ENCODE data around the gene CDH6.
A peak's percentile ranks its signal among the peaks of the same experiment; 100 is the strongest.

Gene CDH6

DNA sequence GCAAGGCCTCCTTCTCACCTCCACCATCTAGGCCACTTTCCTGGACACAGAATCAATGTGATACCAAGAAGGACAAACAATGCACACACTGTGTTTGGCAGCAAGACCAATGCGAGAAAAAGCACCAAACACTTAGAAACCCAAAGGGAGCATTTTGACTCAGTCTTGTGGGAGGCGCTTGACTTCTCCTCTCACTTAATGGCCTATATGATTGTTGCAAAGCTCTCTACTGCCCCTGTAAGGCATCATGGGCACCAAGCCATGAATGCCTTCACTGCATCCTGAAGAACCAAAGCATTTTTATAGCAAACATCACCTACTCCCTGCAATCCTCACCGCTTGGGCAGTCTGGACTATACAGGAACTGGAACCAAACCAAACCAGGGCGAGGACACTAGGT lies 57.5 kb downstream of the CDH6 start:
- no peak for DNase-seq (ENCODE audit: low read depth)

DNA sequence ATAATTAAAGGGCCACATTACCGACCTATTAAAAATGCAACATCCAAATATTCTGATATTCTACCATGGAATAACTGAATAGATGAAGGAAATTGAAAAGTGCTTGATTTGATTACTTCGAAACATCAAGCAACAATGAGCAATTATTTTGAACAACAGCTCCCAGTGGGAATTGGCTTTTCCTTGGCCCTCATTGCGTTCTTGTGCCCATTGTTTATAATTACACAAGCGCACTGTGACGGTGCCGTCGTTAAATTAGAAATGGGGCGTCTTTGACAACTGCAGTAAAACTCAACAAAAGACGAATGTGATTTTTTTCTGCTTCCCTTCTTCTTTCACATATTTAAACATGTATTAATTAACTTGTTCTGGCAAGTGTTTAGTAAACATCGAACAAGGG lies 61.6 kb downstream of the CDH6 start:
- no peak for DNase-seq (ENCODE audit: low read depth)

DNA sequence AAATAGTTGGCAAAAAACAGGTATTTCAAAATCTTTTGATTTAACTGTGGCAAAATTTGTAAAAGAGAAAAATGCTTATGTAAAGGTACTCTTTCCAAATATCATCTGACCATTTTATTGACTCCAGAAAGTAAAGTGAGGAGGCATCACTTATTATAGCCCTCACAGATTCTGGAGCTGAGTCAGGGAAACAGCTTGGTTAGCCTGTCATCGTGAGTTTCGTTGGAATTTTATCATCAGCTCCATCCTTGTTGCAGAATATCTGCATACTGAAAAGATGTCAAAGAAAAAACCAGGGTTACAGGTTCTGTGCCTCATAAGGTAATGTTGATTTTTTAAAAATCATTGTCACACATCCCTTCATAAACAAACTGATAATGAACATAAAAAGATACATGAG lies 74.8 kb downstream of the CDH6 start:
- no peak for DNase-seq (ENCODE audit: low read depth)

DNA sequence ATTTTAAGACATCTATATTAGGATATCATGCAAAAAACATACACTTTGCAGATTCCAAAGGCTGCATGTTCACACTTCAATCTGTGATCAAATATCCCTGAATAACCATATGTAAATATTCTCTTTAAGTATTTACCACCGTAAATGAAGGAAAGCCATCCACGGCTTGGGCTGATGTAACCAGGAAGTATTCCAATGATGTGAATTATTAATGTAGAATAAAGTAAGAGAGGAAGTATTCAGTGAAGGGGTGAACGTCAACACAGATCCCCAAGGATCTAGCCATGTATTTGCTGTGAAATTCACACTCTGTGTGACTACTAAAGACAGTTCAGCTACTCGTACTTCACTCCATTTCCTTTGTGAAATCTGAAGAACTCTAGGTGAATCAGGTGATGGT lies 75.2 kb downstream of the CDH6 start:
- no peak for DNase-seq (ENCODE audit: low read depth)

DNA sequence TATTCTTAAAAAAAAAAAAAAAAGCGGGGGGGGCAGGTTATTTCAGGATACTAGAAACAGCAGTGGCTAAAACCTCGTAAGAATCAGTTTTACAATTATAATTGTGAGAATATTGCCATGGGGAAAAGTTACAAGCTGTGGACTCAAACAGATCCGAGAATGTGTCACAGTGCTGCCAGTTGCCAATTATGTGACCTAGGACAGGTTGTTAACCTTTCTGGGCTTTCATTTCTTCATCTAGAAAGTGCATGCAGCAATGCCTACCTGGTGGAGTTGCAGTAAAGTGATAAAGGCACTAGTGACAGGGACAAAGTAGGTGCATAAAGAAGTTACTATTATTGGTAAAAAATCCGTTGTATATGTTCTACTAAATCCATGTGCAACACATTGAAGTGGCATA lies 75.8 kb downstream of the CDH6 start:
- DNase-seq (ENCODE audit: low read depth), result no peak

DNA sequence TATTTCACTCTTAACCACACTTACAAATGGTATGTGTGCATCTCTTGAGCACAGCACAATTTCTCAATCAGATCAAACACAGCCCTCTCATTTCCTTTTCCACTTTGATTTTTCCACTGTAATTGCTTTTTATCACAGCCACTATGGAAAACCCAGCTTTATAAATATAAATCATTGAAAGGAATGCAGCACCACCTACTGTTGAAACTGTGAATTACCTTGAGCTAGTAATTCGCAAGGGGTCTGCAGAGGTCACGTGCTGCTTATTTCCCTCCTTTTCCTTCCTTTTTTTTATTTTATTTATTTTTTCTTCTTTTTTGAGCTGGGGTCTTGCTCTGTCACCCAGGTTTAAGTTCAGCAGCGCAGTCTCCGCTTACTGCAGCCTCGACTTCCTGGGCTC lies 76.9 kb downstream of the CDH6 start:
- DNase-seq (ENCODE audit: low read depth), result peak; percentile 15

DNA sequence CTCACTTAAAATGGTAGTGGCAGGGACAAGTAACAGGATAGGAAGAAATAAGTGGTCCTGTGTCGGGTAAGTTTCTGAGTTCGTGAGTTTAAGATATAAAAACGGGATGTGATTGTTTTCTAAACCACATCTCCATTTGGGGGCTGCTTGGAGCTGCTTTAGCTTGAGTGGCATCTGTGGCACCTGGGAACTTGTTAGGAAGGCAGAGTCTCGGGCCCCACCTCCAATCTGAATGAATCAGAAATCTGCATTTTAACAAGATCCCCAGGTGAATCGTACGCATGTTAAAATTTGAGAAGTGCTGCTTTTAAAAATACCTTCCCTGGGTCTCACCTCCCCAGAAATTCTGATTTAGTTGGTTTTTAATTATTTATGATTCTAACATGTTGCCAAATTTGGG lies 78.1 kb downstream of the CDH6 start:
- DNase-seq (ENCODE audit: low read depth), result no peak

DNA sequence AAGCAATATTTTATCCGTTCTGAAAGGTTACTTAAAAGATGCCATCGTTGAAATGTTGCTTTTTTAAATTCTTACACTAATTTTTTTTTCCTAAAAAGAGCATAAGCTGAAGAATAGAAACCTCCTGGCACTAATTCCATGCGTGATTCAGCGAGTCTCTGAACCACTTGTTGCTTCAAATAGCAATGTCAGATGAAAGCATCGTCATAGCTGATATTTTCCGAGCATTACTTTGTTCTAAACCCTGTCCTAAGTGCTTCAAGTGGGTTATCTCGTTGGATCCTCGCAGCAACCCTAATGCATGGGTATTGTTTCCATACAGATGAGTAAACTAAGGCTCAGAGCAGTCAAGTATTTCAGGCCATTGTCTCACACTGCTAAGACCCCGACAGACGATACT lies 79.7 kb downstream of the CDH6 start:
- DNase-seq (ENCODE audit: low read depth), result no peak

DNA sequence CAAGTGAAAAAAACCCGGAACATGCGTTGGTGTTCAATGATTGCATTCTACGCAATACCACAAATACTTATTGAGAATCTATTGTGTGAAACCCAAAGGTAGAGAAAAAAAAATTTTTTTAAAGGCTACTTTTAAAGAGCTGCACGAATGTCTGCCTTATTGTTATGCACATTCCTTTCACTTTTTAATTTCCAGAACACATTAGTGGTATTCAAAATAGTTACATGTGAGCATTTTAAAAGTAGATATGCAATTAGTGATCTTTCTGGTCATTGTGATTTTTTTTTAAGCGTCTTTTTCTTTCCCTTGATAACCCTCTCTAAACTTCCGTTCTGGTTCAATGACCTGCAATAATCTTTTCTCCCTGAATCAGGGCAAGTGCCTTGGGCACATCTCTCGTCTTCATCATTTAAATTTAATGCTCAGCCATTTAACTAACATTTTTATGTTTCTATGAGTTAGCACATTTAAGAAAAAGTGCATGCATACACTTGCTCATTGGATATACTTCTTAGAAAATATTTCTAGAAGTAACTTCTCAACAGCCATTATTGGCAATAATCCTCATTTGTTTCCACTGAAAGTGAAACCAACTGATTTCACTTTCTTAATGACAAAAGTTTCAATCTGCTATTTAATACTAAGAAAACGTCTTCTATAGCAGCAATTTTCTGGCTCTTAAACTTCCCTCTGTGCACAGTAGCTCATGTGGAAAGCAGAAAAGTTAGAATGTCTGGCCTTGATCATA lies 80.3 kb downstream of the CDH6 start:
- DNase-seq (ENCODE audit: low read depth), result no peak

DNA sequence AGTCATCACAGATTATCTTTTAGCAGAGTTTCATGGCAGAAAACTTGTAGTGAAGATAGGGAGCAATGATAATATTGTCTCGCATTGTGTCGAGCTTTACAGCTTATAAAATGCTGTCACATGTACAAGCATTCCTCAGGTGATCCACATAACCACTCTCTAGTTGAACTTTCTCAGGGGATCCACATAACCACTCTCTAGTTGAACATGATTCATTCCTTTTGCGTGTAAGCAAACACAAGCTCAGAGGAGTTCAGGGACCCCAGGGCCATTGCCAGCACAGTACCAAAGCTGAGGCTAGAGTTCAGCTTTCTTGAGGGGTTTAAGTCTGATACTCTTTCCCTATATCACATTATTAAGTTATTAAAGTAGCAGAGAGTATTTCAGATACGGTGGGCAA lies 86.7 kb downstream of the CDH6 start:
- no peak for DNase-seq (ENCODE audit: low read depth)

DNA sequence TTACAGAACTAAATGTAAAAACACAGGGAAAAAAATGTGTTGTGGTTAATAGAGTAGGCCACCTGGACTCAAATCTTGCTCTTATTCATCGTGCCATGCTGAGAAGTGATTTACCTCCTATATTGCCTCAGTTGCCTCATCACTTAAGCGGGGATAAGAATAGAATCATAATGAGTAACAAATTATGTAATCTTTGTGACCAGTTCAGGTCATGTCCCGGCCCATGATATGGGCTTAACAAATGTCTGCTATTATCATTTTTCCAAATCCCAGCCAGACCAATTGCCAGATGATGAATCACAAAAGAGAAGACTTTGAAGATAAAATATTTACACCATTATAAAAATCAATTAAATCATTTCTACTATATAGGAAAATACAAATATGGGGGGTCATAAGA lies 89.8 kb downstream of the CDH6 start:
- DNase-seq (ENCODE audit: low read depth), result no peak

DNA sequence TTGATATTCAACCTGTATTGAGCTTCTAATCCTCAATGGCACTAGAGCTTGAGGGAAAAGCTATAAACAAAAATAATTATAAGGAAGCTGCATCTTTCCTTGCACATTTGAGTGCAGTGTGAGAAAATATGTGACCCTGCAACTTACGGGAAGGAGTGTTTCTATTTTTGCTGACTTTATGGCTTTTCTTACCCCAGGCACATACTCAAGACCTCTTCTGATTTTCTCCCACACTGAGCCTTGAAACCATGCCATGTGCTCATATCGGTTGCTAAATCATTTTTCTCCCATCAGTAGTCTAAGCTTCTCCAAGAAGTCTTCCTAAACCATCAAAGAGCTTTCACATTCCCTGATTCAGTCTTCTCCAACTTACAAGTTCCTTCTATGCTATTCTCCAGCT lies 91.5 kb downstream of the CDH6 start:
- DNase-seq (ENCODE audit: low read depth), result no peak

DNA sequence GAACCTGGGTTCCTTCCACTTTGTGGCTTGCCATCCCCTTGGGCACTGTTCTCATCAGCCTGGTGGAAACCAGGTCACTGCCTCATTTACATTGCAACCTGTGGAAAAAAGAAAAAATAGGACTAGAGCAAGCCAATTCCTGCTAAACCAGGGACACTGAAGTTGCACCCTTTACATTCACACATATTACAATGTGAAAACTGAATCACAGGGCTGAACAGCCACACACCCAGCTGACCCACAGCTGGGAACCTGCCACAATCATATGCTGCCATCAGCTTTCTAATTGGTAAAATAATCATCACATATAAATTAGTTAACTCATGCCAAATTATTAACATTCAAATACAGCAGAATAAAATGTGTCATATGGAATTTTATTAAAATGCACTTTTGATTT lies 94.5 kb downstream of the CDH6 start:
- DNase-seq (ENCODE audit: low read depth), result no peak

DNA sequence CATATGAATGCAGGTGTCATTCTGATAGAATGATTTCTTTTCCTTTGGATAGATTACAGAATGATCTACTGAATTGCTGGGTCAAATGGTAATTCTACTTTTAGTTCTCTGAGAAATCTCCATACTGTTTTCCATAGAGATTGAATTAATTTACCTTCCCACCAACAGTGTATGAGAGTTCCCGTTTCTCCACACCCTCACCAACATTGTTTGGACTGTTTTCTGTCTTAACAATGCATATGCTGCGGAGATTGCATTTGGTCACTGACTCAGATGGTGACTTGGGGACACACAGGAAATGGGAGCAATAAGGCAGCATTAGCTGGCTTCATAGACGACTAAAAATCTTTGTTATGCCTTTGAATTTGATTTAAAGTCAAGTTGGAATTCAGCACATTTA lies 95.9 kb downstream of the CDH6 start:
- no peak for DNase-seq (ENCODE audit: low read depth)

DNA sequence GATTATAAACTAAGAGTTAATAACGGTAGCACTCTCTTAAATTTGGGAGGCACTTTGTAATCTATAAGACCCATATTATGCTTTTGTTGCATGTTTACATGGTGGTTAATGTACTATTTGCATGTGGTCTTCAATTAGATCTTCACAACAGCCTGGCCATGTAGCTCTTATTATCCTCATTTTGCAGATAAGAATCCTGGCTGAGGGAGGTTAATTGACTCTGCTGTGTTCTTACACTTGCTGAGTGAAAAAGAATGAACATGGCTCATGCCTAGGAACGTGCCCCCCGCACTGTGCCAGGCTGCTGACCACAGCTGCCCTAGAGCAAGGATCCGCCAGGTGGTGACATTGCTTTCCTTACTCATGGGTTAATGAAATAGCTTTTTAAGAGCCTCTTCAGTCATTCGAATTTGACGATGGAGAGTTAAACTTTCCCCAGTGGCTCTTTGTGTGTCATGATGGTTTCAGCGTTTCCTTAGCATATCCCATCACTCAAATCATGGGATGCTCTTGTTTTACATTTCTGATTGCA lies 97.9 kb downstream of the CDH6 start:
- DNase-seq (ENCODE audit: low read depth), result no peak

DNA sequence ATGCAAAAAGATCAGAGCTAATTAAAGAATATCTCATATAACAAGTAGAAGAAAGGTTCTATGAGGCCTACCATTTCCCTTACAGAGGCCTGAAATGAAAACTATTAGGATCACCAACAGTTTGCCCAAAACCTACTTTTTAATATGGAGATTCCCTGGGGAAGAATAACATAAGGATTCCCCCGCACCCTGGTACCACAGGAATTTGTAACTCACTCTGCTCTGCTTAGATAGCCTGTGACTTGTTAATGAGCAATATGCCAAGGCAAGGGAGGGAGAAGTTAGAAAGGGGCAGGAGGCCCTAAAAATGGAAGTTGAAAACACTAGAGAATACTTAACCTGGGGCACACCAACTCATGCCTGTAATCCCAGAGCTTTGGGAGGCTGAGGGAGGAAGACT lies 107.0 kb downstream of the CDH6 start:
- no peak for DNase-seq (ENCODE audit: low read depth)

DNA sequence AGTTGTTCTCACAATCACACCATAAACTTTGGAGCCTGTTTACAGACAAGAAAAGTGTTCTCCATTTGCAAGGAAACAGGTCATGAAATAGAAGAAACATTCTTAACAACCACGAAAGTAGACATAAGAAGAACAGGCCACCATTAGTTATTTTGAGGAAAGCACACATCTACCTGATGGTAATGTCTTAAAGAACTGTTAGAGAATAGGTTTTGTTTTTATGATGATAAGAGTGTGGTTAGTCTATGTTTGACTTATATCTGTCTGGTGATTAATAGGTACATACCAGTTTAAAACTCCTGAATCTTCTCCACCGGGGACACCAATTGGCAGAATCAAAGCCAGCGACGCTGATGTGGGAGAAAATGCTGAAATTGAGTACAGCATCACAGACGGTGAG lies 108.3 kb downstream of the CDH6 start:
- no peak for DNase-seq (ENCODE audit: low read depth)

DNA sequence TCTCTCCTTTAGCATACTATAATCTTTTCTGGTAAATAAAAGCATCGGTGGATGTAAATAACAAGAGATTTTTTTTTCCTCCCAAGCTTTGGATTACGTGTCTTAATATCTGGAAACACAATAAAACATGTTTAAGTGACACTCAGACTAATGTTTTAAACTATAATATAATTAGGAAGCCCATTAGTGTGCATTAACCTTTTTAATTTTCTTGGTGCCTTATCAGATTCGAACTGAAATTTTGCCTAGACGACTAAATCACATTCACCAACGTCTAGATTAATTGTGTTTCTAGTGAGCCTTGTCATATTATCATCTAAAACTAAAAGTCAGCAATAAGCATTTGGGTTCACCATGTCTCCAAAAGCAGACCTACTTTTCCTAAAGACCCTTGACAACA lies 110.2 kb downstream of the CDH6 start:
- DNase-seq (ENCODE audit: low read depth), result no peak

DNA sequence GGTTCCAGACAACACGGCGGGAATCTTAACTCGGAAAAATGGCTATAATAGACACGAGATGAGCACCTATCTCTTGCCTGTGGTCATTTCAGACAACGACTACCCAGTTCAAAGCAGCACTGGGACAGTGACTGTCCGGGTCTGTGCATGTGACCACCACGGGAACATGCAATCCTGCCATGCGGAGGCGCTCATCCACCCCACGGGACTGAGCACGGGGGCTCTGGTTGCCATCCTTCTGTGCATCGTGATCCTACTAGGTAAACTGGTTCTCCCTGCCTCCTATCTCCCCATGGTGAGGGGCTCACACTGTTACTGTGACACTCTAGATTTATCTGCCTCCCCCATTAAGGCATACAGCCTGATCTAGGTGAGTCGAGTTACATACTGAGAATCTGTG lies 124.2 kb downstream of the CDH6 start:
- DNase-seq (ENCODE audit: low read depth), result no peak

DNA sequence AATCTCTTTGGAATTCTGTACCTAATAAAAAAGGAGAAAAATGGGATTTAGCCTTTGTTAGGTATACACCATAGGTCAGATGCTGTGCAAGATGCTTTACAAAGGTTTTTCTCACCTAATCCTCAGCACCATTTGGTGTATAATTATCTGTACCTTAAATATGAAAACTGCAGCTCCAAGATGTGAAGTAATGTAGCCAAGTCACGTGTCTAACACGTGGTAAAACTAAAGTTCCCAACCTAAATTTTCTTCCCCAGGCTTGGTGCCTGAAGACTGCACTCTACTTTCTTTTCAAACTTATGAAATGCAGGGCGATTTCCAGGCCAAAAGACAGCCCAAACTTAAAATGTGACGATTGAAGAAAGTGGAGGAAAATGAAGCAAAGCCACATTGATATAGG lies 125.8 kb downstream of the CDH6 start:
- DNase-seq (ENCODE audit: low read depth), result no peak

DNA sequence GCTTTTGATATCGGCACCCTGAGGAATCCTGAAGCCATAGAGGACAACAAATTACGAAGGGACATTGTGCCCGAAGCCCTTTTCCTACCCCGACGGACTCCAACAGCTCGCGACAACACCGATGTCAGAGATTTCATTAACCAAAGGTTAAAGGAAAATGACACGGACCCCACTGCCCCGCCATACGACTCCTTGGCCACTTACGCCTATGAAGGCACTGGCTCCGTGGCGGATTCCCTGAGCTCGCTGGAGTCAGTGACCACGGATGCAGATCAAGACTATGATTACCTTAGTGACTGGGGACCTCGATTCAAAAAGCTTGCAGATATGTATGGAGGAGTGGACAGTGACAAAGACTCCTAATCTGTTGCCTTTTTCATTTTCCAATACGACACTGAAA lies 129.5 kb downstream of the CDH6 start:
- DNase-seq (ENCODE audit: low read depth), result no peak

DNA sequence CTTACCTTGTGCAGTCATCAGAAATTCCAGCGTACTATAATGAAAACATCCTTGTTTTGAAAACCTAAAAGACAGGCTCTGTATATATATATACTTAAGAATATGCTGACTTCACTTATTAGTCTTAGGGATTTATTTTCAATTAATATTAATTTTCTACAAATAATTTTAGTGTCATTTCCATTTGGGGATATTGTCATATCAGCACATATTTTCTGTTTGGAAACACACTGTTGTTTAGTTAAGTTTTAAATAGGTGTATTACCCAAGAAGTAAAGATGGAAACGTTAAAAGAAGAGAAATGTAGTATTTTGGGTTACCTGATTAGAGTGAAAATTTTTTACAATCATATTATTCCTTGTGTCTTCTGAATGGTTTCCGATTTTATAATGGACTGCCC lies 131.4 kb downstream of the CDH6 start:
- no peak for DNase-seq (ENCODE audit: low read depth)

DNA sequence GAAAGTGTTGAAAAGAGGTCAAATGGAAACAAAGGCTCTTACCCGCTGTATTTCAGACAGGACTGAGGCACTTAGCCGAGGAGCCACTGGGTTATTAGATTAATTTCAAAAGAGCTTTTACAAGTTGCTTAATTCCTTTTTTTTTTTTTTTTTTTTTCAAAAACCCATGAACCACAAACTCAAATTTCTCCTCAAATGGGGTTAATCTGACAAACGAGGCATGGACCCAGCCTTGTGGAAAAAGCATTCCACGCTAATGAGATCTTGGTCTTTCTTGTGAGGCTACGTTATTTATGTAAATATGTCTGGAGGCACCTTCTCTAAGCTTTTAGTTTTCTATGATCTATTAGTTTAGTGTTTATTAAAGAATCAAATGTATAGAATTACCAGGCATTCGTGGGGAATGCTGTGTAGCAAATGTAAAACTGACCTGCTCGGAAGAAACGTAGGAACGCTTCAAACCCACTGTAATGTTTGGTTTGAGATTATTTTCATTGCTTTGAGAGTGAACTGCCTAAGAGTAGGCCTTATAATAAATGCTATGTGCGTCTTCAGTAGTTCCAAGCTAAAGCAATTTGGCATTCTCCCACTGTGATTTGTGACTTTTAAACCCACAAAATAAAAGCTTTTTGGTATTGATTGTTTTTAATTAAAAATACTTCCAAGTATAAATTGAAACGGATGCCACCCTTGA lies 134.7 kb downstream of the CDH6 start:
- DNase-seq (ENCODE audit: low read depth), result no peak

DNA sequence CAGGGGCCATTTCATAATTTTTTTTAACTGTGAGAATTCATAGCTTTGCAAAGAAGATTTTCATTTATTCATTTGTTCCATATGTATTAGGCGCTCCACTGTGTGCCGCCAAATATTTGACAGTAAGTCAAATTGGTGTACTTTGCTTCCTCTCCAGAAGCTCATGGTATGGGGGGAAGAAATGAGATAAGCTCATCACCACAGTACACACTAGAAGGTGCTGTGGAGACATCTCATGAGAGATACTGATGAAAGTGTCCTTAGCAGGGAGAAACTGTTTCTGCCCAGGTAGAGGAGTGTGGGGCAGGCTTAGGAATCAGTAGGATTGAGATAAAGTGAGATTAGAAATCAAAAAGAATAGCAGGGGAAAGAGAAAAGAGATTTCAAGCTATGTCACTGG lies 136.2 kb downstream of the CDH6 start:
- no peak for DNase-seq (ENCODE audit: low read depth)

All from CMK (cell line).